Measurements from ENCODE around the gene ABCF1. TPM values are rescaled to one million over a fixed set of nuclear protein-coding genes. Genes with fewer than 3 reads are reported as not detected.

Gene ABCF1
- total and polyA plus RNA-seq, 9 of the 15 experiments (the other 6 are each of a cell fraction or from before 2014, with no cell fraction given): 41.6 to 193 (median 102) TPM

GRCh38 chr6:30617565-30618269 lies 46.5 kb downstream of the ABCF1 start, which contains the start of gene MRPS18B (continued):
- no peak for TF ChIP-seq SNIP1 (IDR thresholded peaks at IDR 0.05; ENCODE audit: low read depth)
- peak; percentile 100 for TF ChIP-seq ZNF740 (CRISPR knock-in tag; IDR thresholded peaks at IDR 0.05)
- TF ChIP-seq ZNF740 (tag; IDR thresholded peaks at IDR 0.05): peak in 1 of 2 experiments; percentile 98; a peak in 2 of 4 replicates
- TF ChIP-seq RHOXF2B (CRISPR knock-in tag; conservative IDR thresholded peaks at IDR 0.05): peak; percentile 23; the same call in 1 of the 2 replicates
- TF ChIP-seq MITF (IDR thresholded peaks at IDR 0.05): peak; percentile 41; the same call in 1 of the 2 replicates
- no peak for TF ChIP-seq NCOA2 (IDR thresholded peaks at IDR 0.05; ENCODE audit: partially characterized antibody in 2 of 2)
- TF ChIP-seq ATF2 (CRISPR knock-in tag; IDR thresholded peaks at IDR 0.05): no peak
- TF ChIP-seq C11orf30 (IDR thresholded peaks at IDR 0.05; ENCODE audit: low read depth): peak; percentile 83
- no peak for TF ChIP-seq ZNF143 (CRISPR knock-in tag; IDR thresholded peaks at IDR 0.05)
- peak; percentile 90 for TF ChIP-seq CEBPG (CRISPR knock-in tag; IDR thresholded peaks at IDR 0.05)
- peak in 1 of 2 experiments; percentile 71; a peak in 2 of 4 replicates for TF ChIP-seq CEBPG (tag; conservative IDR thresholded peaks at IDR 0.05 in 1 of 2, IDR thresholded peaks at IDR 0.05 in 1 of 2)
- no peak for TF ChIP-seq PTTG1 (tag; IDR thresholded peaks at IDR 0.05; ENCODE audit: low read depth)
- no peak for TF ChIP-seq KDM1A (IDR thresholded peaks at IDR 0.05)
- TF ChIP-seq SMAD4 (CRISPR knock-in tag; conservative IDR thresholded peaks at IDR 0.05): no peak
- TF ChIP-seq RBM15 (IDR thresholded peaks at IDR 0.05; ENCODE audit: insufficient read depth, low read length): no peak
- TF ChIP-seq GTF2E2 (tag; IDR thresholded peaks at IDR 0.05): peak; percentile 94
- TF ChIP-seq EZH2 (IDR thresholded peaks at IDR 0.05; ENCODE audit: borderline replicate concordance, low read depth, low read length): no peak
- TF ChIP-seq MAFK (IDR thresholded peaks at IDR 0.05; ENCODE audit: low read length): peak; percentile 34
- TF ChIP-seq CBX8 (IDR thresholded peaks at IDR 0.05; ENCODE audit: borderline replicate concordance, extremely low read depth, low read depth, low read length, poor library complexity, severe bottlenecking): no peak
- TF ChIP-seq GTF2A2 (tag; IDR thresholded peaks at IDR 0.05): no peak
- no peak for TF ChIP-seq MECOM (CRISPR knock-in tag; IDR thresholded peaks at IDR 0.05)
- no peak for TF ChIP-seq PCBP1 (IDR thresholded peaks at IDR 0.05; ENCODE audit: low read depth, low read length, poor library complexity, severe bottlenecking)
- TF ChIP-seq ATF4 (CRISPR knock-in tag; IDR thresholded peaks at IDR 0.05): peak; percentile 82

Measured in K562 (cell line).